Activated CD8-positive, alpha-beta memory T cell treated with anti-CD3 and anti-CD28 coated beads, Interleukin-2, amount 50 U/mL, for 48 hours (primary cell): Measurements from ENCODE around the gene MSX2.

Experiments used
- DNase-seq: peaks from one replicate; pipeline ENCODE4 v3.0.0-alpha.2; 2020

The MSX2 gene

DNA sequence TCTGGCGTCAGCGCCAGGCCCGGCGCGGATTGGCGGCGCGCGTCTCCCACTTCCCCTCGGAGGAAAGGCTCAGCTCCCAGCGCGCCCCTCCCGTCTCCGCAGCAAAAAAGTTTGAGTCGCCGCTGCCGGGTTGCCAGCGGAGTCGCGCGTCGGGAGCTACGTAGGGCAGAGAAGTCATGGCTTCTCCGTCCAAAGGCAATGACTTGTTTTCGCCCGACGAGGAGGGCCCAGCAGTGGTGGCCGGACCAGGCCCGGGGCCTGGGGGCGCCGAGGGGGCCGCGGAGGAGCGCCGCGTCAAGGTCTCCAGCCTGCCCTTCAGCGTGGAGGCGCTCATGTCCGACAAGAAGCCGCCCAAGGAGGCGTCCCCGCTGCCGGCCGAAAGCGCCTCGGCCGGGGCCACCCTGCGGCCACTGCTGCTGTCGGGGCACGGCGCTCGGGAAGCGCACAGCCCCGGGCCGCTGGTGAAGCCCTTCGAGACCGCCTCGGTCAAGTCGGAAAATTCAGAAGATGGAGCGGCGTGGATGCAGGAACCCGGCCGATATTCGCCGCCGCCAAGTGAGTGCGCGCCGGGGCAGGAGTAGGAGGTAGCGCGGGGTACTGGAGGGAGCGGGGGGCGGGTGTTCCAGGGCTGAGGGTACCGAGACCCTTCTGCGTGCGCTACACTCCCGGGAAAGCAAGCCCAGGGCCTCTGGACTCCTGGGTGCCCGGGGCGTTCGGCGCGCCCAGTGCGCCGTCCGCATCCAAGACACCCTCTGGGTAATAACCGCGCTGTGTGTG is at the start of gene MSX2:
Gene MSX2, plus strand, starts transcription at position 99 of the 777 bp plus-strand sequence. Its CDS starts 78 bp downstream, at position 177.
- peak; percentile 61 for DNase-seq

DNA sequence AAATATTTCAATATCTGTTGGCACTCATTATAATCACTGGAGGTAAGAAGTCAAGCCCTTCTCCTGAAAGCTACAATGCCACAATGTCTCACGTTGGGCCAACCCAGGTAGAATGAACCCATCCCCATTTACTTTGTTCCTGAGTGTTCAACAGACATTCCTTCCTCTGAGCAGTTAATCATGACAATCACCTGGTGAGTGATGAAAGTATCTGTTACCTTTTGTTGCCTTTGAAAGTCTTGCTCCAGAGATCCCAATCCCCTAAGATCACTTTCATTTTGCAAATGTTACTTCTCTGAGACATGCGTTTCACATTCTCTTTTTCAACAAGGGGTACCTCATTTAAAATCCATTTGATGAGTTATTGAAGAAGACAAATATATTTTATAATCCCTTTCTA is 49.3 kb upstream of the MSX2 start:
- DNase-seq: no peak

DNA sequence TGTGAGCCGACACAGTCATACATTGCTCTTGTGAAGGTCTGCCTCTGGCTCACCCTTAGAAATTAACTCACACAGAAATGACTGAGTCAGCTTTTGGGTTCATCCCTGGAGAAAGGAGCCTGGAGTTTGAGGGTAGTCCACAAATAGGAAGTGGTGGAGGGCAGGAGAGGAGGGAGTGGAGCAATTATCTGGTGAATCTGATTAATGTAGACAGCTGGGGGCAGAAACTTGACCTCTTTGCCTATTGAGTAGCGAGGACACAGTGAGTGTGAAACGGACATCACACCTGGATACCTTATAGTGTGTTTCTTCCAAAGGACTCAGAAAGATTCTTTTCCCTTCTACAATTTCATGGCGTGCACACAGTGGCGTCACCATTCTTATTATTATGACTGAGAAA is 48.5 kb upstream of the MSX2 start:
- no peak for DNase-seq

DNA sequence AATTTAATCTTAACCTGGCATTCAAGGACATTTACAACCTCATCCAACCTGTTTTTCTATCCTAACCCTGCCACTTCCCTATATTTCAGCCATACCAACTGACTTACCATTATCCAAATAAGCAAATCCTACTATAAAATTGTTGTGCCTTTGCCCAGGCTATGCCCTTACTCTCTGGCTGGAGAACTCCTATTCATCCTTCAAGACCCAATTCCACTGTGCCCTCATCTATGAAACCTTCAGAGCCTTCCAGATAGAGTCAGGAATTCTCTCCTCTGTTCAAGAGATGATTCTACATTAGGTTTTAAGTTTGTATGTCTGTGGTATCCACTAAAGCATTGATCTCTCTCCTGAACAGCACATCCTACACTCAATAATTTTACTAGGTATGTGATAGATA is 46.3 kb upstream of the MSX2 start:
- no peak for DNase-seq

DNA sequence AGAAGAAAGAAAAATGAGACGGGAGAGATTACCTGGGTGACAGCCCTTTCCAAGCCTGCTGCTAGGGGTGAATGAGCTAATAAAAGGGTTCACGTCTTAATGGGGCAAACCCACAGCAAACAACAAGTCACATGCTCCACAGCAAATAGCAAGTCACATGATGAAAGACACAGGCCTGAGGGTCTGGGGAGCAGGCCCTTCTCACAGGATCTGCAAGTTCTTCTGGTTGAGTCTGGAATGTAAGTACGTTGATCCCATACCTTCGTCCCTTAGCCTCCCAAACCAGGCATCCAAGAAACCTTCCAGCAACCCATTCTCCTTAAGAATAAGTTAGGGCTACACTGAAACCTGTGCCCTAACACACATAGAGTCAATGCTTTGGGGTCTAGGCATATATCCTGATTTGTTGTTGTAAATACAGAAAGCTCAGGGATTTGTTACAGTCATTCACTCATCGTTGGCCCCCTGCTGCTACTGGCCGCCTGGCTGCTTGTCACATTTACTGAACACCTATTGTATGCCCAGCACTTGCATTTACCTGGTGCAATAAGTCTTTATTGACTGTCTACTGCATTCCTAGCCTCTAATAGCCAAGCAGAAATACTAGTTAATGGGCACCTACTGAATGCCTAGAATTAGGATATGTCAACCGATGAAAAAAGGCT is 43.3 kb upstream of the MSX2 start:
- no peak for DNase-seq

DNA sequence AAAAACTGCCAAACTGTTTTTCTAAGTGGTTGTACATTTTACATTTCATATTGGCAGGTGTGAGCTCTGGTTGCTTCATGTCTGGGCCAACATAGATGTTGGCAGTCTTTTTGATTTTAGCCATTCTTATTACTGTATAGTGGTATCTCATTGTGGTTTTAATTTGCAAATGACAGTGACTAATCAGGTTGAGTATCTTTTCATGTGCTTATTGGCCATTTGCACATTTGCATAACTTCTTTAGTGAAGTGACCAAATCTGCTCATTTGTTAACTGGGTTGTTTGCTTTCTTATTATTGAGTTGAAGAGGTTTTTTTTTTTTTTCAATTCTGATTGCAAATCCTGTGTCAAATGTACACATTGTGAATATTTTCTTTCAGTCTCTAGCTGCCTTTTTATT is 36.9 kb upstream of the MSX2 start:
- no peak for DNase-seq

DNA sequence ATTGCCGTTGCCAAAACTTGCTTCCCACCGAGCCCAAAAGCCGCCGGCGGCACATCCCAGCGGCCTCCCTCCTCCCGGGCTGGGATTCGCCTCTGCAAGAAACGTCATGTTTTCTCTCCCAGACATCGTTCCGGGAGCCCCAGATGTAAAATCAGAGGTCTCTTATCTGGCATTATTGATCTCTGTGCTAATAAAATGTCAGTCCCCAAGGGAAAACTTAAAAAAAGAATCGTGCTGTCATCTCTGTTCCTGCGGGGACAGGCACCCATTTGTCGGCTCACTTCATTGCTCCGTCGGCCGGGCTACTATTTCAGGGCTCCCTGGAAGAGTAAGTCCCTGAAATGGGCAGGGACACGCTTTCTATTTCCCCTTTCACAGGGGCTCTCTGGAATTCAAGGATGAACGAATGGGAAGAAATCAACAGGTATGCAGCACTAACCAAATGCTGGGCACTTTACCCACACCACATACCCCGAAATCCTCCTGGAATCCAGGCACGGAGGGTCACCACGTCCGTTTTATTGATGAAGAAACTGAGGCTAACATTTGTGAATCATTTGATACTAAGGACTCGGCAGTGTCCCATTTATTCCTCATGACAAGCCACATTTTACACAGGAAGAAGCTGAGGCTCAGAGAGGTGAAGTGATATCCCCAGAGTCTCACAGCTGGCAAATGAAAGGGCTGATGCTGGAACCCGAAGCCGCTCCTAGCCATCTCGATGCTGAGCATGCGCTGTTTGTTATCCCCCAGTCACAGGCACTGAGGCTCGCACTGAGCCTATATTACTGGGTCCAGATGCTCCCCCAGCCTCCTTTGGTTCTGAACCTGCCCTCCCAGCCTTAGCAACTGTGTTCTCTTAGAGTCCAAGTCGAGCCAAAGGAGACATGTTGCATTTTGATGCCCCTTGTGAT is 35.7 kb upstream of the MSX2 start:
- DNase-seq: no peak

DNA sequence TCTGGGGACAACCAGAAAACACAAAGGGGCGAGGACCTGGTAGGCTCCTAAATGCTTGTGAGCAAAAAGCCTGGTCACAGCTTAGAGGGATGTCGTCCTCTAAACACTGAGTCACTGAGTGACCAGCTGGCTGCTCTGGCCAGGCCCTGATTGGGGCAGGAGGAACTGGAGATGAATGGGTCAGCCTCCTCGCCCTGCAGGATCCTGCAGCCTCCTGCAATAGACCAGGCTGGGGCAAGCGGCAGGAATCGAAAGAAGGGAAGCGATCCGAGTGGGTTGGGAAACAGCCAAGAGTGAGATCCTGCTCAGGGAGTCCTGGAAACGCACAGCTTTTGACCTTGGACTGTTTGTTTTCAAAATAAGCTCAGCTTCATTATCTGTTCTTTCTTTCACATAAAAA is 34.1 kb upstream of the MSX2 start:
- DNase-seq: no peak

DNA sequence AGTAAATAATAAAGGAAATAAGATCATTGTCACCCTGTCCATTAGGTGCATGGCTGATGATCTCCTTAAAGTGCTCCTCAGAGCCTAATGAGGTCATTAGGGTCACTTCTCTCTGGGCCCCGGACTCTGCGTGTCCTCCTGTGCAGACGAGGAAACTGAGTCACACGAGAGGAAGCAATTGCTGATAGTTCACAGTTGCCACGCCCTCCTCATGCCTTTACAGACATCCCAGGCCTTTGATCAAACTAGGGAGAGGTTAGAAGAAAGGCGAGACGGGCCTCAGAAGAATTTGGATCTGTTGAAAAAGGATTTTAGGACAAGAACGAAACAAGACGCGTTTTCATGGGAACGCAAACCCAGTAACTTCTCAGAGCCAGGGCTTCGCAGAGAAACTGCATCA is 32.0 kb upstream of the MSX2 start:
- no peak for DNase-seq

DNA sequence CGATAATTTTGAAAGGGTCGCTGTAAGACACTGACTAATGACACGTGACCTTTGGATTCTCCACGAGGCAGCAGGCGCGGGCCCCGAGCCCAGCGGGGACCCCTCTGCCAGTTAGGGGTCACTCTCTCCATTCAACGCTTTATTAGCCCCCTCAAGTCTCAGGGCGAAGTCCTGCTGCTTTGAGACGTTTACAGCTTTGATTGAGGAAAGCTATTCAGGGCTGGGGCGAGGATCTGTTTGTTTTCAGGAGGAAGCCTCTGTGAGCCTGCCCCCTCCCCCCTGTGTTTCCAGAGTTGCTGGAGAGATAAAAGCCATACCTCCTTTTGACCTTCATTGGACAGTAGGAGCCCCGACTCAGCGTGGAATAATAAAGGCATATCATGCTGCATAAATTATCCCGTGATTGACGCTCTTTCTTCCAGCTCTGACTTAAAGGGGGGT is 31.4 kb upstream of the MSX2 start:
- no peak for DNase-seq

DNA sequence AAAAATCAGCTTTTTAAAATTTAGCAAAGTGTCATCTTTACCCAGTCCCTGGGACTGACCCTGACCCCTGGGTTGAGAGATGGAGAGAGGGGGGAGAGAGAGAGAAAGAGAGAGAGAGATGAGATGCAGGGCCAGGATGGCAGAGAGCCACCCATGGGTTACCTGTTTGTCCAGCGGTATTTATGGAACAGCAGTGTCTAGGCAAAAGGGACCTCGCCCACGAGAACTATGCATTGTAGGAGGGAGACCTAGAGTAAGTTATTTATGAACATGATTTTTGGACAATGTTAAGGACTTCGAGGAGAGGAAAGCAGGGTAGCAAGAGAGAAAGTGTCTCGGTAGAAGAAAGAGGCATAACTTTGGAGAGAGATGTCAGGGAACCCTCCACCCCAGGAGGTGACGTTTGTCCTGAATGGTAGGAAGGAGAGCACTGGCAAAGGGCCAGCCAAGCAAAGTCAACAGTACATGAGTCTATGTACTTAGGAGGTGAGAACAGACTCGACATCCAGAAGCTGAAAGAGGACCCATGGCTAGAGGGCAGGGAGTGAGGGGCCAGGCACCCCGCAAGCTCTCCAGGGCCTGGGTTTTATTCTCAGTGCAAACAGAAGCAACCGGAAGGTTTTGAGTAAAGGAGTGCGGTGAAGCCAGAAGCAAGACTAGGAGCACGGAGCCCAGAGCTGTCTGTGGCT is 30.5 kb upstream of the MSX2 start:
- DNase-seq: no peak

DNA sequence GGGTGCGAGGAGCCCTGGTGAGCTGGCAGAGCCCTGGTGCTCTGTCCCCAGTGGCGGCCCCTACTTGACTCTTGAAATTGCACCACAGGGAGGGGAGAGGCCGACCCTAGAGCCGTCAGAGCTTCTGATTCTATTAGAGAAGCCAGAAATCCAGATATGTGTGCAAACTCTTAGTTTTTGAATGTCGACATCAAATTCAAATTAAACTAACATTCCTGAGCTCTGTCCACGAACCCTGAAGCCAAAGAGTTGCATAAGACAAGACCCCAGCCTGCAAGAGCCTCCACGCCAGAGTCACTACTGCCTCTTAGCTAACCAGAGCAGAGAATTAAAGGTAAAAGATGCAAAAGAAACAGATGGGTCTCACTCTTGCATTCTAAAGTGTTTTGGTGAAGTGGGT is 29.8 kb upstream of the MSX2 start:
- no peak for DNase-seq

DNA sequence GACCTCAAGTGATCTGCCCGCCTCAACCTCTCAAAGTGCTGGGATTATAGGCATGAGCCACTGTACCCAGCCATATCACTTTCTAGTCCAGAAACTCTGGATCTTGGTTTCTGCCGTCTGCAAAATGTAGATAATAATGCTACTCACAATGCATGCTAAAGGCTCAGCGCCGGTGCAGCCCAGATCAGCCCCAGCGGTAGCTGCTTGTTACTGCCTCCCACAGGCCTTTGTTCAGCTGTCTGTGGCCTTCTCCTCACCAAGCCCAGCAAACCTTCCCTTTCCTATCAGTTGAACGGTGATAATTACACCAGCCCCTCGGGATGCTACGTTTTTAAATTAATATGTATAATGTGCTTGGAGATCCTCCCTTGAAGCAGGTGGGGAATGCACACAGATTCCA is 26.2 kb upstream of the MSX2 start:
- no peak for DNase-seq

DNA sequence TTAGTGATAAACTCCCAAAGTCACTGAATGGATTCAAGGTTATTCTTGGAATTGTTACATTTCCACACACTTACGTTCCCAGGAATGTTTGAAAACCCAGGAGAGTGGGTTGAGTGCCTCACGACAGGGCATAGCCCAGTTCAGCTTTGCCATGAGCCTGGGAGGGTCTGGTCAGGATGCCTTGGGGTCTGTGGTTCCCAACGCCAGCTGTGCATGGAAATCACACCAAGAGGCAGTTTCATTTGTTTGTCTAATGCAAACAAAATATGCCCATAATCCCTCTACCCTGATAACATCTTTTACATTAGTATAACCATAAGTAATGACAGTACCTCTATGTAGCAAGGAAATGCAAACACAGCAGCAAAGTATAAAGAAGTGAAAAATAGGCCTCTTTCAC is 25.3 kb upstream of the MSX2 start:
- no peak for DNase-seq

DNA sequence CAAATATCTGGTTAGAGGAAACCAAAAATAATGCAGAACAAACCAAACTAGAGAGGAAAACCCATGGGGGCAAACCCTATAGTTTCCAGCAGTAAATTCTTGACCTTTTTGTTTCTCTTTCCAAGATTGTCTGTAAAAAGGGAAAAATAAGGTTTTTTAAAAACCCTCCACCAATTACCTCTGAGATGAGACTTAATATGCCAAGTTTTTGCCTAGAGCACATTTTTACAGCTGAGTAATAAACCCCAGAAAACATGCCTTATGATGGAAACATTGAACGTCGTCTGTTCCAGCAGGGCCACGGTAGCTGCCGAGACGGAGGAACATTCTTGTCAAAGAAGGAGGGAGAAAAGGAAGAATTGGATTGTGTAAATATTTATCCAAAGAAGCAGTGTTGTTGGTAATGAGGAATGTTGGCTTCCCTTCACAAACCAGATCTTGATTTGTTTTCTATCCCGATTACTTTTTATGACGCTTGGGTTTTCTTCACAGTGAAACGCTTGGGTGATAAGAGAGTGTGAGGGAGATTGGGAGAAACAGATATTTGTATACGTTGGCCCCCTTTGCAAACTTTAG is 17.3 kb upstream of the MSX2 start:
- DNase-seq: no peak

DNA sequence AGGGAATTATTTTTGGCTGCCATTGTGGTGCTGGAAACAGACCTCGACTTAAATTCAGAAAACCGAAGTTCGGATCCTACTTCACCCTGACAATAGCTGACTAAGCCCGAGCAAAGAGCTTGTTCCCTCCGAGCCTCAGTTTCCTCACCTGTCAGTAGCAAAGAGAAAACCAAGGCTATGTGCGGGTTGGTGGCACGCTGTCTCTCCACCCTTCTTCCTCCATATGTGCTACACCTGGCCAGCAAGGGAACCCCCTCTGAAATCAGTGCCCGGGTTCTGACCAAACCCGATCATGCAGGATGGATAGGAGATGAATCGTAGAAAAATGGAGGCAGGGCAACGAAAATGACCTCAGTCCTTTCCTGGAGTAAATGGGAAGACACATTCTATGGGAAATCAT is 16.7 kb upstream of the MSX2 start:
- no peak for DNase-seq

DNA sequence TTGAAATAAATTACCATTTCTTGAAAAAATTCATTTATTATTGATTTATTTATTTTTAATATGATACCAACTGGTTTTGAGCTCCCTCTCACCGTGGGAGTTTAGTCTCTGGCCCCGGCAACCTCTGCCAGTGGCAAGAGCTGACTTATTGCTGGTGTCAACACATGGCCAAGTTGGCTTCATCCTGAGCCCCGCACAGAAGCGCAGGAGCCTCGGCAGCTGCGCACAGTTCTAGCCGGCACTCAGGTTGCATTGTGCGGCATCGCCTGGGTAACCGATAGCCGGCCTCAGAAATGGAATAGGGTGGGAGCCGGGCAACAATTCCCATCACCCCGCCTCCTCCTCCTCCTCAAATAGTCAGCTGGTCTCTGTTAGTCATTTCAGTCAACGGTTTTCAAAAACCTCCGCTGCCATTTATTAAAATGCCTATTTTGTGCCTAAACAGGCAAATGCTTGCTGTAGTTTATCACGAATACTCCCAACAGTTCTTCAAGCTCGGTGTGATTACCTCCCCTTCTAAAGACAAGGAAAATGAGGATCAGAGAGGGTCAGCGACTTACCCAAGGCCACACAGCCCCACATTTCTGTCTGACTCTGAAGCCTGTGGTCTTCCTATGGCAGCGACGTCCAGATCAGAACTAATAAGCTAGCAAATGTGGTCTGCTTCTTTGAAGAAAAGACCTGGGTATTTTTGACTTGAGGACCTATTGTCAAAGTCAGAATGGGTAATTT is 15.7 kb upstream of the MSX2 start:
- no peak for DNase-seq

DNA sequence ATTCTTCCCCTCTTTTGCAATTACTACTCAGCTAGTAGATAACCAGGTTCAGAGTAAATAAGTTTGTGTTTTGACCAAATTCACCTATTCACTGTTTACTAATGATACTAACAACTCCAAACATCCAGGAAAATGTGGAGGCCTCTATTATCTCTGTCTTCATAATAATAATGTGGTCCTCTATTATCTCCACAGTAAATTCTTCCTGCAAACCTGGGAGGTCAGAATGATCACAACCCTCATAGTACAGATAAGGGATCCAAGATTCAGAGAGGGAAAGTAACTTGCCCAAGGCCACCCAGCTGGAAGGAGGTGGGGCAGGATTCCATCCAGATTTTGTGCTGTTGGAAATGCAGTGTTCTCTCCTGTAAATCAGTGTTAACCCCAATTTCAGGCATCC is 9.6 kb upstream of the MSX2 start:
- no peak for DNase-seq

DNA sequence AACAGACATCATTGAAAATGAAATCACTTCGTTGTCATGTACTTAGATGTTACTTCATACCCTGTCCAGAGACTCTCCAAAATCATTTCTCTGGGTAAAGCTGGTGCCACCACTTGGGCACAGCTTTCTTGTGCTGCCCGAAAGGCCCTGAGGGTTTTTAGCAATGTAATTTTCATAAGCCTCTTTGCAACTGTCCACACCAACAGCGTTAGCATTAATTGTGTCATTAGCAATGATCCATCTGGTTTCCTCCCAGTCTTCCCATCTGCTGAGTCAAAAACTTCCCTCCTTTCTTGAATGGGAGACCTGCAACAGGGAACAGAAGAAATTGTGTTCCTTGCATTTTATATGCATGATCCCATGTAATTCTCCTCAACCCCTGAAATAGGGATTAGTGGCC is 8.6 kb upstream of the MSX2 start:
- no peak for DNase-seq

DNA sequence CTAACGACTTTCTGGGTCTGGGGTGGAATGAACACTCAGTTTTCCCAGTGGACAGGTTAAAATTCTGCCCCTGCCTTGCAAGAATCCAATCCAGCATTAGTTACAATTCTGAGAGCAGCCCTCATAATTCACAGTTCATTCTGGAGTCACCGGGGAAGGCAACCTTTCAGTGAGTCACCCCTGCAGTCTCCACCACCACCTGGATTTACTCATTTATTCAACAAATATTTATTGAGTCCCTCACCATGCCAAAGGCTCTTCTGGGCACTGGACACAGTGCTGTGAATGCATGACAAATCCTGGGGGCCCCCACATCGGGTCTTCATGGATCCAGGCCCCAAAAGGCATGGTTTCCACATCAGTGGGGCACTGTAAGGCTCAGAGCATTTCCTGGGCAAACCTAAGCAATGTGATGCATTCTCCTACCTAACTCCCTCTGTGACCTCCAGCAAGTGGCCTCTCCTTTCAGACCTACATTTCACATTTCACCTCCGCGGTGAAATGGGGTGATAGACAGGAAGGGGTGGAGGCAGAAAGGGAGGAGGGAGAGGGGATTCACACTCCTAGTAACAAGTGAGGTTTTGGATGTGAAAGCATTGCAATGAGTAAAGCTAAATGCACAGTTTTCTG is 6.4 kb upstream of the MSX2 start:
- DNase-seq: no peak

DNA sequence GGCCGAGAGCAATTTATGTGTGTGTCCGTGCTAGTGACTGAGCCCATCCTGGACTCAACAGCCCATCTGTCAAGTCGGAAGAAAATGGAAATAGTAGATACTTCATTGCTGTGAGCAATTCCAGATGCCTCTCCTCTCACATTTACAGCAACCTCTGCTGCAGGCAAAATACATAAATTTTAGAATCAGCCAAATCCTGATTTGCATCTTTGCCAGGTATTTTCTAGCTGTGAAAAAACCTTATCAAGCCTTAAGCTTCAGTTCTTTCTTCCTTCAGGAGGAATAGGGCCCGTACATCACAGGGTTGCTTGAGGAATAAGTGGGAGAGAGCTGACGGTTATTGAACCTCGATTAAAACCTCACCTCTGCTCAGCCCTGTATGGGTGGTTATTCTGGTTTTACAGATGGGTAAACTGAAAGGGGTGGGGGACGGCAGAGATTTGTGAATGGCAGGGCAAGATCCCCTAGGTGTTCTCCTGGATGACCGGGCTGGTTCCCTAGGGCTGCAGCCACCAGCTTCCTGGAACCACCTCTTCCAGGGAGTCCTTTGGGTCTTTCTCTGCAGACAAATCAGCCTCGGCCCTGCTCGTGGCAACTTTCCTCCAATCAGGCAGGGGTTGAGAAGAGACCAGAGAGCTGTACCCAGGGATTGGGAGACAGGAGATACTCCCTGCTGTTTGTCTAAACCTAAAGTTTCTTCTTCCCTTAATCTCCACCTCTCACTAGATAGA is 5.3 kb upstream of the MSX2 start:
- no peak for DNase-seq
